Fibroblast of lung (primary cell): Measurements from ENCODE around the gene ASB12. TPM values are rescaled to one million over a fixed set of nuclear protein-coding genes. Genes with fewer than 3 reads are reported as not detected.

Source experiments
- DNase-seq, 2 donors: peaks; one replicate each; pipeline versions ENCODE4 v3.0.0 to v3.0.0-alpha.2; 2010; ENCODE audit warnings: low read depth in 2 of 2
- H2AFZ ChIP-seq: 2 replicates; pipeline ENCODE4 v1.5.1; 2012; ENCODE audit warnings: low read length, control low read depth, inconsistent platforms
- H3K27ac ChIP-seq: 2 replicates; pipeline ENCODE4 v1.5.1; 2011; ENCODE audit warnings: low read length, control low read depth; ENCODE audit not compliant: insufficient read depth
- H3K27me3 ChIP-seq: 2 replicates; pipeline ENCODE4 v1.5.1; 2011; ENCODE audit warnings: mild to moderate bottlenecking, low read length; ENCODE audit not compliant: control insufficient read depth, insufficient read depth
- H3K36me3 ChIP-seq: 2 replicates; pipeline ENCODE4 v1.5.1; 2011; ENCODE audit warnings: low read length; ENCODE audit not compliant: control insufficient read depth, insufficient read depth
- H3K4me1 ChIP-seq: 2 replicates; pipeline ENCODE4 v1.5.1; 2011; ENCODE audit warnings: low read length; ENCODE audit not compliant: control insufficient read depth, insufficient read depth; ENCODE audit errors: extremely low read depth
- H3K4me2 ChIP-seq: 2 replicates; pipeline ENCODE4 v1.5.1; 2011; ENCODE audit warnings: low read length, control low read depth; ENCODE audit not compliant: insufficient read depth; ENCODE audit errors: extremely low read depth
- H3K4me3 ChIP-seq, 4 experiments: fragments of 200-600 bp in 1 of 4; sonication (generic) in 1 of 4; replicated peaks in 1 of 4; 2 replicates each; pipeline ENCODE4 v1.5.1; 2011 to 2016; ENCODE audit warnings: low read length in 4 of 4, low read depth in 3 of 4, mild to moderate bottlenecking in 3 of 4, control low read depth in 2 of 4, inconsistent platforms in 1 of 4, mixed read lengths in 1 of 4; ENCODE audit not compliant: insufficient read depth in 1 of 4; ENCODE audit errors: control extremely low read depth in 1 of 4
- H3K79me2 ChIP-seq: 2 replicates; pipeline ENCODE4 v1.5.1; 2012; ENCODE audit warnings: mild to moderate bottlenecking, low read length, inconsistent platforms; ENCODE audit not compliant: control insufficient read depth, insufficient read depth
- H3K9ac ChIP-seq: 2 replicates; pipeline ENCODE4 v1.5.1; 2011; ENCODE audit warnings: mild to moderate bottlenecking, low read length, control low read depth; ENCODE audit not compliant: insufficient read depth
- H3K9me3 ChIP-seq: 2 replicates; pipeline ENCODE4 v1.5.1; 2012; ENCODE audit warnings: low read depth, low read length; ENCODE audit not compliant: control insufficient read depth, insufficient read depth
- H4K20me1 ChIP-seq: 2 replicates; pipeline ENCODE4 v1.5.1; 2011; ENCODE audit warnings: low read length; ENCODE audit not compliant: control insufficient read depth, insufficient read depth; ENCODE audit errors: extremely low read depth
- EZH2 ChIP-seq: IDR thresholded peaks from 2 replicates; pipeline ENCODE4 v1.5.1; 2012; ENCODE audit warnings: low read length, control low read depth, mild to moderate bottlenecking; ENCODE audit errors: missing control alignments
- polyA plus RNA-seq, 2 donors: library from polyadenylated mRNA; depleted of rRNA in 1 of 2; stranded (reverse) in 1 of 2; unstranded in 1 of 2; fragments of >200 nt; gene quantifications; 2 replicates each; pipeline ENCODE4 v1.2.1, GENCODE V29; 2011 to 2012; ENCODE audit warnings: missing spikeins in 1 of 2
- total RNA-seq: library from RNA; depleted of rRNA; stranded (reverse); fragments of >200 nt; gene quantifications from 2 replicates; pipeline ENCODE4 v1.2.1, GENCODE V29; 2014
- TF ChIP-seq, protein P1 (sequence below), 2 donors: IDR thresholded peaks in 1 of 2; conservative IDR thresholded peaks in 1 of 2; 1 replicate in 1 of 2; 2 replicates in 1 of 2; pipeline ENCODE4 v1.5.1; 2011 to 2012; ENCODE audit warnings: low read length in 2 of 2, control low read depth in 1 of 2, inconsistent platforms in 1 of 2, low read depth in 1 of 2, mild to moderate bottlenecking in 1 of 2

The ASB12 gene
- total and polyA plus RNA-seq, 2 donors (not counting 1 experiment from before 2014, with no cell fraction given) = not detected

DNA sequence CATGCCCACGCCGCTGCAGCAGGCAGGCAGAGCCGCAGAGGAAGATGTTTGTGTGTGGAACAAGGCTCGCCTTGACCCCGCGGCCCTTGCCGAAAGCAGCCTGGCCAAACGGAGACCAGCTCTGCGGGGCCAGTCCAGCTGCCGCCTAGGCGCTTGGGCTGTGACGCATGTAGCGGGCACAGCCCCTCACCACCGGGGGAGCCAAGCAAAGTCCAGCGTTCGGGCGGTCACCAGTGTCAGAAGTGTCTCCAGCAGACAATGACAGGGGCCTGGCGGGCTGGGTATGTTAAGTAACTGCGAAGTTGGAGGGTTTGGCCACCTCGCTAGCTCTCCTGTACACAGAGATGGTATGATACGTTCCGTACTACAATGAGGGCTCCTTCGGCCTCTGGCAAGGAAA is 26.2 kb downstream of the ASB12 start:
- no peaks in the 10 kb centered on the region for H3K9me3 ChIP-seq
- no peaks in the 10 kb centered on the region for H3K79me2 ChIP-seq
- H3K4me1 ChIP-seq = no peaks in the 10 kb centered on the region
- H2AFZ ChIP-seq = peak overlapping the region; percentile 41
- H3K27ac ChIP-seq = peak overlapping the region; percentile 67
- DNase-seq = peak; percentile 8
- H3K27me3 ChIP-seq = no peaks in the 10 kb centered on the region
- TF ChIP-seq, protein P1, sequence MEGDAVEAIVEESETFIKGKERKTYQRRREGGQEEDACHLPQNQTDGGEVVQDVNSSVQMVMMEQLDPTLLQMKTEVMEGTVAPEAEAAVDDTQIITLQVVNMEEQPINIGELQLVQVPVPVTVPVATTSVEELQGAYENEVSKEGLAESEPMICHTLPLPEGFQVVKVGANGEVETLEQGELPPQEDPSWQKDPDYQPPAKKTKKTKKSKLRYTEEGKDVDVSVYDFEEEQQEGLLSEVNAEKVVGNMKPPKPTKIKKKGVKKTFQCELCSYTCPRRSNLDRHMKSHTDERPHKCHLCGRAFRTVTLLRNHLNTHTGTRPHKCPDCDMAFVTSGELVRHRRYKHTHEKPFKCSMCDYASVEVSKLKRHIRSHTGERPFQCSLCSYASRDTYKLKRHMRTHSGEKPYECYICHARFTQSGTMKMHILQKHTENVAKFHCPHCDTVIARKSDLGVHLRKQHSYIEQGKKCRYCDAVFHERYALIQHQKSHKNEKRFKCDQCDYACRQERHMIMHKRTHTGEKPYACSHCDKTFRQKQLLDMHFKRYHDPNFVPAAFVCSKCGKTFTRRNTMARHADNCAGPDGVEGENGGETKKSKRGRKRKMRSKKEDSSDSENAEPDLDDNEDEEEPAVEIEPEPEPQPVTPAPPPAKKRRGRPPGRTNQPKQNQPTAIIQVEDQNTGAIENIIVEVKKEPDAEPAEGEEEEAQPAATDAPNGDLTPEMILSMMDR (conservative IDR thresholded peaks at IDR 0.05 in 1 of 2, IDR thresholded peaks at IDR 0.05 in 1 of 2; ENCODE audit: low read depth in 1 of 2, low read length in 2 of 2) = no peak
- no peak for TF ChIP-seq EZH2
- H3K4me3 ChIP-seq = peak overlapping the region; percentile 44 to 68 (median 60)
- peak overlapping the region; percentile 55 for H3K9ac ChIP-seq
- peak overlapping the region; percentile 78 for H3K4me2 ChIP-seq
- H4K20me1 ChIP-seq = no peaks in the 10 kb centered on the region
- no peaks in the 10 kb centered on the region for H3K36me3 ChIP-seq

DNA sequence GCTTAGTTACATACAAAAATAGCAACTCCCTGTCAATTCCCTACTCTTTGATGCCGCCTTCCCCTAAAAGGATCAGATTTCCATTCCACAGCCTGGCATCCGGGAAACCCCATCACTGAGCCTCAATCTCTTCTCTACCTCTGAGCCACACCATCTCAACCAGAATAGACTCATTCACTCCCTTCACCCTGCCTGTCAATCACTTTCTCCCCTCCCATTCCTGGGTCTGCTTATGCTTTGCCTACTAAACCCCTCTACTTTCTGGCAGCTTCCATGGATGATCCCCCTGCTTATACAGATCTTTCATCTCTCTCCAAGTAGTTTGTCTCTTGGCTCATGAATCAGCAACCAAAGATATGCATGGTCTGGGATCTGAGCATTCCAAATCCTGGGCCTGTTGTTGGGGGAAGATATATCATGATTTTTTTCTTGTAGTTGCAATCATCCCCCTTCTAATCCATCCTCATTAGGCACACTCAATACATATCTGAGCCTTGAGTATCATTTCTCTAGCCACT is 27.5 kb downstream of the ASB12 start:
- H2AFZ ChIP-seq = no peak overlapping the region
- H3K4me1 ChIP-seq = no peaks in the 10 kb centered on the region
- H3K9me3 ChIP-seq = no peaks in the 10 kb centered on the region
- H3K4me3 ChIP-seq = no peak overlapping the region
- H3K79me2 ChIP-seq = no peaks in the 10 kb centered on the region
- TF ChIP-seq EZH2 = no peak
- TF ChIP-seq, protein P1 (conservative IDR thresholded peaks at IDR 0.05 in 1 of 2, IDR thresholded peaks at IDR 0.05 in 1 of 2; ENCODE audit: low read depth in 1 of 2, low read length in 2 of 2) = no peak
- H3K27me3 ChIP-seq = no peaks in the 10 kb centered on the region
- no peak overlapping the region for H3K27ac ChIP-seq
- DNase-seq = peak in 1 of 2 donors; percentile 64
- H3K36me3 ChIP-seq = no peaks in the 10 kb centered on the region
- H3K9ac ChIP-seq = no peak overlapping the region
- H4K20me1 ChIP-seq = no peaks in the 10 kb centered on the region
- no peak overlapping the region for H3K4me2 ChIP-seq

DNA sequence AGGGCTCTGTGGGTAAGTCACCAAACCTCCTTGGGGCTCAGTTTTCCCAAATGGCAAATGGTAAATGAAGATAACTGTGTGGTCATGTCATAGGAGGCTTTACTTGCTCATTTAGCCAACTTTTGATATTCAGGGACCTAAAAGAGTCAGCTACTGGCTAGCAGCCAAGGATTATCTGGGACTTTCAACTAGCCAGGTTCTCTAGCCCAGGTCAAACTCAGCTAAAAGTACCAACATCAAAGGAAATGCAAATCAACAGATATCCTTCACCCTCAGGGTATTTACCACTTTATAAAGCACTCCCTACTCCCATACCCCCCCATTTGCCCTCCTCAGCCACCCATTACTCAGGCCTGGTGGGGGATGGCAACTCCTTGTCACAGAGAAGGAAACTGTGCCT is 32.4 kb downstream of the ASB12 start:
- Histone ChIP-seq H3K4me1 (no peaks in the 10 kb centered on the region), H3K9ac (no peak overlapping the region), H3K27me3 (no peaks in the 10 kb centered on the region), H2AFZ (no peak overlapping the region), H3K79me2 (no peaks in the 10 kb centered on the region), H3K4me3 (no peak overlapping the region), H4K20me1 (no peaks in the 10 kb centered on the region), H3K36me3 (no peaks in the 10 kb centered on the region), H3K9me3 (no peaks in the 10 kb centered on the region), H3K4me2 (no peak overlapping the region), H3K27ac (no peak overlapping the region)
- DNase-seq = no peak
- TF ChIP-seq EZH2 = no peak
- TF ChIP-seq, protein P1 (conservative IDR thresholded peaks at IDR 0.05 in 1 of 2, IDR thresholded peaks at IDR 0.05 in 1 of 2; ENCODE audit: low read depth in 1 of 2, low read length in 2 of 2) = no peak
